Astrocyte of the spinal cord (primary cell): ENCODE results near the gene EXD3.

ENCODE experiments used
- DNase-seq: peaks from one replicate; pipeline ENCODE4 v3.0.0; 2011; ENCODE audit warnings: low read depth, low spot score
- H3K4me3 ChIP-seq: 2 replicates; pipeline ENCODE4 v1.5.1; 2011; ENCODE audit warnings: low read depth, mild to moderate bottlenecking, low read length, moderate library complexity
- CTCF ChIP-seq: IDR thresholded peaks from 2 replicates; pipeline ENCODE4 v1.5.1; 2012; ENCODE audit warnings: low read depth, mild to moderate bottlenecking, low read length, inconsistent platforms
- in situ Hi-C: cut with HindIII; loops from 2 replicates; pipeline ENCODE4 v1.10.0; 2017; ENCODE audit warnings: low sequenced_read_pairs

The EXD3 gene

GRCh38 chr9:137295238-137295811 is 127.6 kb downstream of the EXD3 start:
- in situ Hi-C loops, result no loop called here
- no peak overlapping the region for H3K4me3 ChIP-seq
- DNase-seq, result no peak
- TF ChIP-seq CTCF, result peak; percentile 45

- in situ Hi-C loops, result no loop called here
- DNase-seq, result peak; percentile 35
Observed at GRCh38 chr9:137294681-137295237, 128.2 kb downstream of the EXD3 start.

GRCh38 chr9:137294091-137294680 is 128.8 kb downstream of the EXD3 start:
- in situ Hi-C loops, result no loop called here
- TF ChIP-seq CTCF, result no peak
- no peak overlapping the region for H3K4me3 ChIP-seq
- peak; percentile 40 for DNase-seq

More at GRCh38 chr9:137294681-137295237, 128.2 kb downstream of the EXD3 start:
- H3K4me3 ChIP-seq, result no peak overlapping the region
- TF ChIP-seq CTCF, result peak; percentile 32

- no peak for DNase-seq
- no peak overlapping the region for H3K4me3 ChIP-seq
- in situ Hi-C loops, result no loop called here
Observed at GRCh38 chr9:137293482-137294090, 129.4 kb downstream of the EXD3 start.

GRCh38 chr9:137293094-137293481 is 129.9 kb downstream of the EXD3 start:
- no peak for DNase-seq
- TF ChIP-seq CTCF, result no peak
- no peak overlapping the region for H3K4me3 ChIP-seq
- in situ Hi-C loops, result no loop called here

More at GRCh38 chr9:137293482-137294090, 129.4 kb downstream of the EXD3 start:
- TF ChIP-seq CTCF, result no peak

GRCh38 chr9:137286975-137287383 is 136.0 kb downstream of the EXD3 start:
- H3K4me3 ChIP-seq, result no peak overlapping the region
- in situ Hi-C loops, result no loop called here
- peak; percentile 58 for DNase-seq
- peak; percentile 72 for TF ChIP-seq CTCF
